HG03095 (cell line): ENCODE results near the gene SLC30A3.

ENCODE experiments used
- ATAC-seq: cut with Tn5 transposase; IDR thresholded peaks from one replicate; pipeline ENCODE4 v1.9.1; 2021; ENCODE audit warnings: moderate library complexity; ENCODE audit not compliant: unreplicated experiment

Gene SLC30A3

GRCh38 chr2:27261241-27261925 is 1.5 kb downstream of the SLC30A3 start:
- no peak for ATAC-seq

- no peak for ATAC-seq
These were observed 4.8 kb downstream of the SLC30A3 start for GRCh38 chr2:27258051-27258450.

- ATAC-seq = no peak
These were observed 5.9 kb downstream of the SLC30A3 start for GRCh38 chr2:27256855-27257454.

- ATAC-seq = no peak
These were observed 7.2 kb downstream of the SLC30A3 start for GRCh38 chr2:27255660-27256059.

- ATAC-seq = no peak
These were observed 7.7 kb downstream of the SLC30A3 start for GRCh38 chr2:27255187-27255586.

- no peak for ATAC-seq
These were observed 11.1 kb downstream of the SLC30A3 start for GRCh38 chr2:27251766-27252165.

- ATAC-seq = no peak
These were observed 12.0 kb downstream of the SLC30A3 start for GRCh38 chr2:27250652-27251379.

- ATAC-seq = no peak
These were observed 12.8 kb downstream of the SLC30A3 start for GRCh38 chr2:27249891-27250651.

- no peak for ATAC-seq
These were observed 13.5 kb downstream of the SLC30A3 start for GRCh38 chr2:27249159-27249890.

- no peak for ATAC-seq
These were observed 15.0 kb downstream of the SLC30A3 start for GRCh38 chr2:27247893-27248292.

- ATAC-seq = no peak
These were observed 17.2 kb downstream of the SLC30A3 start for GRCh38 chr2:27245626-27246025.

- no peak for ATAC-seq
These were observed 17.7 kb downstream of the SLC30A3 start for GRCh38 chr2:27245116-27245515.

- ATAC-seq = no peak
These were observed 19.3 kb downstream of the SLC30A3 start for GRCh38 chr2:27243391-27244130.

GRCh38 chr2:27242614-27242951 is 20.3 kb downstream of the SLC30A3 start:
- ATAC-seq = no peak

GRCh38 chr2:27241761-27242613 is 20.9 kb downstream of the SLC30A3 start:
- ATAC-seq = no peak

- ATAC-seq = no peak
These were observed 22.4 kb downstream of the SLC30A3 start for GRCh38 chr2:27240406-27240805.

- ATAC-seq = no peak
These were observed 23.9 kb downstream of the SLC30A3 start for GRCh38 chr2:27238976-27239375.

GRCh38 chr2:27237341-27237945 is 25.4 kb downstream of the SLC30A3 start:
- ATAC-seq = no peak

GRCh38 chr2:27236626-27237025 is 26.2 kb downstream of the SLC30A3 start:
- no peak for ATAC-seq
